AG10803 (cell line): ENCODE results near the gene PFKP.
"Not testable (repeated sequence)": the region's sequence is repeated elsewhere in the genome, so short reads cannot be mapped to it uniquely, and the experiment has no call there.

ENCODE experiments used
- DNase-seq: peaks from one replicate; pipeline ENCODE4 v3.0.0; 2010; ENCODE audit warnings: low read depth
- H3K4me3 ChIP-seq: 2 replicates; pipeline ENCODE4 v1.5.1; 2011; ENCODE audit warnings: mild to moderate bottlenecking, low read length, control low read depth
- CTCF ChIP-seq: conservative IDR thresholded peaks from 2 replicates; pipeline ENCODE4 v1.5.1; 2011; ENCODE audit warnings: mild to moderate bottlenecking, low read length, control low read depth, inconsistent platforms

Gene PFKP

GRCh38 chr10:3056280-3057037 lies 10.9 kb upstream of the PFKP start:
- no peak for TF ChIP-seq CTCF
- peak; percentile 33 for DNase-seq
- no peak overlapping the region for H3K4me3 ChIP-seq

- no peak overlapping the region for H3K4me3 ChIP-seq
- DNase-seq: no peak
Observed at GRCh38 chr10:3057946-3058345, 9.4 kb upstream of the PFKP start.

GRCh38 chr10:3059974-3060373 lies 7.4 kb upstream of the PFKP start:
- no peak overlapping the region for H3K4me3 ChIP-seq
- no peak for DNase-seq
- no peak for TF ChIP-seq CTCF

More at GRCh38 chr10:3057946-3058345, 9.4 kb upstream of the PFKP start:
- no peak for TF ChIP-seq CTCF

- no peak overlapping the region for H3K4me3 ChIP-seq
- no peak for TF ChIP-seq CTCF
- no peak for DNase-seq
Observed at GRCh38 chr10:3060481-3060889, 6.9 kb upstream of the PFKP start.

- not testable (repeated sequence) for H3K4me3 ChIP-seq, DNase-seq
Observed at GRCh38 chr10:3061323-3061898, 5.9 kb upstream of the PFKP start.

- DNase-seq: no peak
- TF ChIP-seq CTCF: no peak
- H3K4me3 ChIP-seq: no peak overlapping the region
Observed at GRCh38 chr10:3062502-3063186, 4.7 kb upstream of the PFKP start.

GRCh38 chr10:3064423-3064822 lies 2.9 kb upstream of the PFKP start:
- TF ChIP-seq CTCF: no peak
- no peak overlapping the region for H3K4me3 ChIP-seq
- DNase-seq: no peak
